ENCODE data around the gene BLOC1S4. TPM values are rescaled to one million over a fixed set of nuclear protein-coding genes. Genes with fewer than 3 reads are reported as not detected.
"Not testable (repeated sequence)": the region's sequence is repeated elsewhere in the genome, so short reads cannot be mapped to it uniquely, and the experiment has no call there.

BLOC1S4 gene, protein sequence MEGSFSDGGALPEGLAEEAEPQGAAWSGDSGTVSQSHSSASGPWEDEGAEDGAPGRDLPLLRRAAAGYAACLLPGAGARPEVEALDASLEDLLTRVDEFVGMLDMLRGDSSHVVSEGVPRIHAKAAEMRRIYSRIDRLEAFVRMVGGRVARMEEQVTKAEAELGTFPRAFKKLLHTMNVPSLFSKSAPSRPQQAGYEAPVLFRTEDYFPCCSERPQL
- 14.6 TPM for total RNA-seq

DNA sequence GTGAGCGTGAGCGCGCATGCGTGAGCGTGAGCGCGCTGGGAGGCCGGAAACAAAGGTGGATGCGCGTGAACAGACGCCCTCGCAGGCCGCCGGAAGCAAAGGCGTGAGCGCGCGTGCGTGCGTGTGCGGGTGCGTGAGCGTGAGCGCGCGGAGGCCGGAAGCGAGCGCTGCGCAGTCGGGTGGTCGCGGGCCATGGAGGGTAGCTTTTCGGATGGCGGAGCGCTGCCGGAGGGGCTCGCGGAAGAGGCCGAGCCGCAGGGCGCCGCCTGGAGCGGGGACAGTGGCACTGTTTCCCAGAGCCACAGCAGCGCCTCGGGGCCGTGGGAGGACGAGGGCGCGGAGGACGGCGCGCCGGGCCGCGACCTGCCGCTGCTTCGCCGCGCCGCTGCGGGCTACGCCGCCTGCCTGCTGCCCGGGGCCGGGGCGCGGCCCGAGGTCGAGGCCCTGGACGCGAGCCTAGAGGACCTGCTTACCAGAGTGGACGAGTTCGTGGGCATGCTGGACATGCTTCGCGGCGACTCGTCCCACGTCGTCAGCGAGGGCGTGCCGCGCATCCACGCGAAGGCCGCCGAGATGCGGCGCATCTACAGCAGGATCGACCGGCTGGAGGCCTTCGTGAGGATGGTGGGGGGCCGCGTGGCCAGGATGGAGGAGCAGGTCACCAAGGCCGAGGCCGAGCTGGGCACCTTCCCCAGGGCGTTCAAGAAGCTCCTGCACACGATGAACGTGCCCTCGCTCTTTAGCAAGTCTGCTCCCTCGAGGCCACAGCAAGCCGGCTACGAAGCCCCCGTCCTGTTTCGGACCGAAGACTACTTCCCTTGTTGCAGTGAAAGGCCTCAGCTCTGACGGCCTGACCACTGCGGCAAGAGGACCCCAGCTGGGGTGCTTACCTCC, at the start of gene BLOC1S4:
TSS of gene BLOC1S4 (plus strand) at position 157 of the 894 bp plus-strand sequence. CDS start at position 193, 36 bp downstream.
- DNase-seq (ENCODE audit: low spot score): peak; percentile 88

DNA sequence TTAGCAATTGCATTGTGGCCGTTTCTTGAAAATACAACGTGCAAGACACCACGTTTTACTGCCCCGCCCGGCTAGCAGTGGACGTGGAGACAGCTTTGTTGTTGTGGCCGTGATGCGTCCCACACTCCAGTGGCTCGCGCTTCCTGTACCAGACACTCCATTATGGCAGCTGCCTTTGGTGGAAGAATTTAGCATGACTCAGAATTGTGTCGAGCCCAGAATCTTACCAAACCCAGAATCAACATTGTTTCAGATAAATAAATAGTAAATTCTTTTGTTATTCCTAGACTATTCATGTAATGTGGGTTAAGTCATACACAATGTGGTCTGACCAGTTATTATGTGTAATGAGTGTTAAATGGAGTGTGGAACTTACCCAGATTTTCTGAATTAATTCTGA, 47.6 kb upstream of the BLOC1S4 start:
- no peak for DNase-seq (ENCODE audit: low spot score)

DNA sequence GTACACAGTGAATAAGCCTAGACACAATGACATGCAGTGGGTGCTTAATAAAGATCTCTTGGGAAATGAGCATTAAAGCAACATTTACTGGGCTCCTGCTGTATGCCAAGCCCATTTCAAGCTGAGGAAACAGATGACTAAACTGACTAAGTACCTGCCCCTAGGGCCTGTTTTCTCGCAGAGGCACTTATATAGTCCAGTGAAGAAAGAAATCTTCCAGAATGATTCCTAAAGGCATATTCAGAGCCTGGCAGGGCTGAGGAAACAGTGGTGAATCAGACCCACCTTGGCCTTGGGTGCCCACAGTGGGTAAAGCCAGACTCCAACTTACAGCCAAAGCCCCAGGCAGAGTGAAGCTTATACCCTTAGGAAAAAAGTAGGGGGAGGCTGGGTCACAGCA, 44.3 kb upstream of the BLOC1S4 start:
- no peak for DNase-seq (ENCODE audit: low spot score)

DNA sequence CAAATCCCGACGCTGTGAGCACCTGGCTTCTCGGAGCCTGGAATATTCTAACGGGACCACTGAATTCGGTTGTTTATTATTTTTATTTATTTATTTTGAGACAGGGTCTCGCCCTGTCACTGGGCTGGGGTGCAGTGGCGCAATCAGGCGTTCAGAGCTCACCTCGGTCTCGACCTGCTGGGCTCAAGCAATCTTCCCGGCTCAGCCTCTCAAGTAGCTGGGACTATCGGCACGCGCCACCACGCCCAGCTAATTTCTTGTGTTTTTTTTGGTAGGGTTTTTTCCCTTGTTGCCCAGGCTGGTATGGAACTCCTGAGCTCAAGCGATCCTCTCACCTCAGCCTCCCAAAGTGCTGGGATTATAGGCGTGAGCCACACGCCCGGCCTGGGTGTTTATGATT, 43.8 kb upstream of the BLOC1S4 start:
- no peak for DNase-seq (ENCODE audit: low spot score)

DNA sequence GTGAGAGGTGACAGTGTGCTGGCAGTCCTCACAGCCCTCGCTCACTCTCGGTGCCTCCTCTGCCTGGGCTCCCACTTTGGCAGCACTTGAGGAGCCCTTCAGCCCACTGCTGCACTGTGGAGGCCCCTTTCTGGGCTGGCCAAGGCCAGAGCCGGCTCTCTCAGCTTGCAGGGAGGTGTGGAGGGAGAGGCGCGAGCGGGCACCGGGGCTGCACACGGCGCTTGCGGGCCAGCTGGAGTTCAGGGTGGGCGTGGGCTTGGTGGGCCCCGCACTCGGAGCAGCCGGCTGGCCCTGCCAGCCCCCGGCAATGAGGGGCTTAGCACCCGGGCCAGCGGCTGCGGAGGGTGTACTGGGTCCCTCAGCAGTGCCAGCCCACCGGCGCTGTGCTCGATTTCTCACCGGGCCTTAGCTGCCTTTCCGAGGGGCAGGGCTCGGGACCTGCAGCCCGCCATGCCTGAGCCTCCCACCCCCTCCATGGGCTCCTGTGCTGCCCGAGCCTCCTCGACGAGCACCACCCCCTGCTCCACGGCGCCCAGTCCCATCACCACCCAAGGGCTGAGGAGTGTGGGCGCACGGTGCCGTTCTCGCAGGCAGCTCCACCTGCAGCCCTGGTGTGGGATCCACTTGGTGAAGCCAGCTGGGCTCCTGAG, 43.3 kb upstream of the BLOC1S4 start:
- DNase-seq (ENCODE audit: low spot score): not testable (repeated sequence)

DNA sequence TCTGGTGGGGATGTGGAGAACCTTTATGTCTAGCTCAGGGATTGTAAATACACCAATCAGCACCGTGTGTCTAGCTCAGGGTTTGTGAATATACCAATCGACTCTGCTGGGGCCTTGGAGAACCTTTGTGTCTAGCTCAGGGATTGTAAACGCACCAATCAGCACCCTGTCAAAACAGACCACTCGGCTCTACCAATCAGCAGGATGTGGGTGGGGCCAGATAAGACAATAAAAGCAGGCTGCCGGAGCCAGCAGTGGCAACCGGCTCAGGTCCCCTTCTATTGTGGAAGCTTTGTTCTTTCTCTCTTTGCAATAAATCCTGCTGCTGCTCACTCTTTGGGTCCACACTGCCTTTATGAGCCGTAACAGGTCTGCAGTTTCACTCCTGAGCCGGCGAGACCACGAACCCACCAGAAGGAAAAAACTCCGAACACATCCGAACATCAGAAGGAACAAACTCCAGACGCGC, 42.7 kb upstream of the BLOC1S4 start:
- DNase-seq (ENCODE audit: low spot score): not testable (repeated sequence)

DNA sequence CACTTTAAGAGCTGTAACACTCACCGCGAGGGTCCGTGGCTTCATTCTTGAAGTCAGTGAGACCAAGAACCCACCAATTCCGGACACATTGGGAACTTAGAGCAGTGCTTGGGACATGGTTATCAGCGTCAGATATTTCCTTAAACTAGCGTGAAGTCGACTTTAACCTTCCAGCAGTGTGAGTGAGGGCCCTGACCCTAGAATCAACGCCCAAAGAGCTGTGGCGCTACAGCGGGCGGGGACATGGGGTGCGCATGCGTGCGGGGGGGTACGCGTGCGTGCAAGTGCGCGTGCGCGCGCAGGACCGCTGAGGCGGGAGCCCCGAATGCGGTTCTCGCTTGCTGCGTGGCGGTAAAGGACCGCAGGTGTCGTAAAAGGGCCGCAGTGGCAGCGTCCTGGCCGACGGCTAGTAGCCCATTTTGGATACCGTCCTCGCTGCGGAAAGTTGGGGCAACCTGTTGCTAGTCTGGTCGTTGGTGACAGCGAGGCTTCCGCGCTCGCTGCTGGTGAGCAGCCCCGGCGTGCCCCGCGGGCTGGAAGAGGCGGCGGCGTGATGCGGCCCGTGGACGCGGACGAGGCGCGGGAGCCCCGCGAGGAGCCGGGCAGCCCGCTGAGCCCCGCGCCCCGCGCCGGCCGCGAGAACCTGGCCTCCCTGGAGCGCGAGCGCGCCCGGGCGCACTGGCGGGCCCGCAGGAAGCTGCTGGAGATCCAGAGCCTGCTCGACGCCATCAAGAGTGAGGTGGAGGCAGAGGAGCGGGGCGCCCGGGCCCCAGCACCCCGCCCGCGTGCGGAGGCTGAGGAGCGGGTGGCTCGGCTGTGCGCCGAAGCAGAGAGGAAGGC, 42.1 kb upstream of the BLOC1S4 start:
- peak; percentile 95 for DNase-seq (ENCODE audit: low spot score)

DNA sequence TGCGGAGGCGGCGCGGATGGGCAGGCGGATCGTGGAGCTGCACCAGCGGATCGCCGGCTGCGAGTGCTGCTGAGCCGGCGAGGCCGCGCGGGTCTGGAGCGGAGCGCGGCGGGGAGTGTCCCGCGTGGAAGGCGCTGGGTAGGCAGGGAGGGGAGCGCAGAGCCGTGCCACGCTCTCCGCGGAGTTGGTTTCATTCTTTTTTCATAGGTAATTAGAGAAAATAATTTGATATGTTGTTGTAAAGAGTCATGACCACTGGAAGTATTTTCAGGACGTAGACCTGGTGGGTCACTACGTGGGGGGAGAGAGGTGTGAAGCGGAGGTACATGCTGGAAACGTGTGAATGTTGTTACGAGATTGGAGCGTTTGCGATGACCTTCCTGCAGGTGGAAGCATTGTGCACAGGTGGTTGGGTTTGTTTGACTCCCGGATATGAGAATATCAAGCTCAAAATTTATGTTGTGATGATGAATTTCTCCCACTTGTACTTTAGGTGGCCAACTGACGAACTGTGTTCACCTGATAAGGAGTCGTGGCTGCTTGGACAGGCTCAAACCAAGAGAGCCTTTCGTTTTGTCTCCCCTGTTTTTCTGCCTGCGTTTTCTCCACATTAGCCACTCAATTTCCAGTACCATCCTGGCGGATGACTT, 41.3 kb upstream of the BLOC1S4 start:
- no peak for DNase-seq (ENCODE audit: low spot score)

DNA sequence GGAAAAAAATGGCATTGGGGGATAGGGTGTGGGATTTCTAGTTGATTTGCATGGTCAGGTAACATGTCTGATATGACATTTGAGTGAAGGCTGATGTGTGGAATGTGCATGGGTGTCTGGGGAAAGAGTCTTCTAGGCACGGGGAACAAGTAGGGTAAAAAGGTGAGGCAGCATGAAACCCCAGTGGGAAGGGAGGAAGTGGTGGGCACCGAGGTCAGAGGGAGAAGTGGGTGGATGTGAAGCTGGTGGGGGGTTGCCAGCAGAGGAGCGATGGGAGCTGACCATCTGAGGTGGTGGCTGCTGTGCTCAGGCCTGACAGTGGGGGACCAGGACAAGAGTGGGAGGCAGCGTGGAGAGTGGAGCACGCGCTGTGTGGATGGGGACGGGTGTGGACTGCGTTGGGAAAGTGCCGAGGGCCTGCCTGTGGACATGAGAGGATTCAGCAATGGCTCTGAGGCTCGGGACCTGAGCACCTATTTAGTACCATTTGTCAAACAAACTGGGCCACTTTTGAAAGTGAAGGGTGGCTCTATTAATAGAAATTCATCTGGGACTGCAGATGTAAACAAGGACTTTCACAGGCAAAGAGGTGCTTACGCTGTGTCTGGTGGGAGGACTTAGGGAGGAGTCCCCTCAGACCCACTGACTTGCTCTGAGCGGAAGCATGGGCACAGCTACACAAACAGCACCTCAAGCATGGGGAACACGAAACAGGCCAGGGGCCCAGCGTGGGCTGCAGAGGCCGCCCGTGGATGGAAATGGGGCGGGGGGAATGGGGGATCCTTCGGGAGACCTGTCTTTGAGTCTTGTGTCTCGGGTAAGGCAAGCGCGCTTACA, 39.0 kb upstream of the BLOC1S4 start:
- DNase-seq (ENCODE audit: low spot score): no peak

DNA sequence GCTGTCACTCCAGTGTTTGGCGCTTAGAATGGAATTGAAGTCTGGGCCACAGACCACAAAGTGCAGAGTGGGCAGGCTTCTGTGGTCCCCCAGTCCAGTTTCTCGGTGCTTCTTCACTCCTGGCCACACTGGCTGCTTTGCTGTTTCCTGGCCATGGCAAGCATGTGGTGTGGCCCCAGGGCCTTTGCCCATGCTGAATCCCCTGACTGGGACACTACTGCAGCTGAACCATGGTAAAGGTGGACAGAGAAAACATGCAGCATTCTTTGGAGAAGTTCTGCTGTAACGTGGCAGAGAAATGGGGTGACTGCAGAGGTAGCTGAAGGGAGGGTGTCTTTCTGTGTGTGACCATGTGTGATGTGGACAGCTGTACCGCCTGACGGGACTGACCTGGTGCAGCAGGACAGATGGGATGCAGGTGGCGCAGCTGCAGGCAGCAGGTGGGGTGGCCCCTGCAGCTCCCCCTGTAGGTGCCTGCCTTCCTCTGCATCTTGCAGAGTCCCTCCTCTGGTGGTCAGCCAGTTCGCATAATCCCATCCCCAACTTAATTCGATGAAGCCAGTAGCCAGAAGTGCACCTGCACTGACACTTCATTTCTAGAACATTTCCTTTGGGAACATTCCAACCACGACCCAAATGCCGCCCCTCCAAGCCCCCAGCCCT, 35.5 kb upstream of the BLOC1S4 start:
- no peak for DNase-seq (ENCODE audit: low spot score)

DNA sequence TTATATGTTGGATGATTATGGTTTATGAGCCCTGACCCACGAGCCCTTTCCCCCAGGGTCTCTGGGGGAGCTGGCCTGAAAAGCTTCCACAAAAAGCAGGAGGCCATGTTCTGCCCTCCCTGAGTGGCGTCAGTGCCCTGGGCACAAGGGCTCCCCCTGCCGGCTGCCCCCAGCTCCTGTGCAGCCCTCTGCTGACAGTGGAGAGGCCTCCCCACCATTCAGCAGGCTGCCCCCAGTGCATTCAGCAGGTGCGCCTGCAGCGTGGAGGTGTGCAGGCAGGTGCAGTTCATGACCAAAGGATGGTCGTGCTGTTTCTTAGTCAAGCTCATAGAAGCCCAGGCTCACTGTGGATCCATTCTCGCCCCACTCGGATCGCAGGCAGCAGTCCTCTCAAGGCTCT, 34.8 kb upstream of the BLOC1S4 start:
- no peak for DNase-seq (ENCODE audit: low spot score)

DNA sequence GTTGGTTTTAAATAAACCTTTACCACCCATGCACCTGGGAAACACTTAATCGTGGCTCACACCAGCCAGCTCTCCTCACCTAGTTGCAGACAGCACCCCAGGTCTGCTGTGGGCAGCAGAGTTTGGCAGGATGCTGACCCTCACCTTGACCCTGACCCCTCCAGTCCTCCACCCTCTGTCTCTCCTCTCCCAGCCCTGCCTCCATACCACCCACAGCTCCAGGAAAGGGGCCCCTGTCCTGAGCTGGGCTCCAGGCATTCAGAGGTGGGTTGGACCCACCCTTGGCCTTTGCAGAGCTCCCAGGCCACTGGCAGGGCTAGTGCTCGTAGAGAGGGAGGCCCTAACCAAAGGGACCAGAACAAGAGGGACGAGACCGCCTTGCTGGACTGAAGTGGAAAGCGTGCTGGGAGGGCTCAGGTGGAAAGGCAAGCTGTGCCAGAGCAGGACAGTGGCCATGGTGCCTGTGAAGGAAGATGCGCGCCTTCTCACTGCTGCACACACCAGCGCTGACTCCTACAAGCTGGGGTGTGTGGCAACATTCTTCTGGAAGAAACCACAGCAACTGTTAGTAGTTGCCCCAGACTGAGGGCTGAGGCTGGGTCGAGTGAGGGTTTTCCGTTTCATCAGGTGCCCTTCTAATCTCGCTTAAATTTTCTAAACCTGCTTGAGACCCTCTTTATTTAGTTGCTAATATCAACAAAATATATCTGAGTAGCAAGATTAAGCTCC, 32.9 kb upstream of the BLOC1S4 start:
- no peak for DNase-seq (ENCODE audit: low spot score)

DNA sequence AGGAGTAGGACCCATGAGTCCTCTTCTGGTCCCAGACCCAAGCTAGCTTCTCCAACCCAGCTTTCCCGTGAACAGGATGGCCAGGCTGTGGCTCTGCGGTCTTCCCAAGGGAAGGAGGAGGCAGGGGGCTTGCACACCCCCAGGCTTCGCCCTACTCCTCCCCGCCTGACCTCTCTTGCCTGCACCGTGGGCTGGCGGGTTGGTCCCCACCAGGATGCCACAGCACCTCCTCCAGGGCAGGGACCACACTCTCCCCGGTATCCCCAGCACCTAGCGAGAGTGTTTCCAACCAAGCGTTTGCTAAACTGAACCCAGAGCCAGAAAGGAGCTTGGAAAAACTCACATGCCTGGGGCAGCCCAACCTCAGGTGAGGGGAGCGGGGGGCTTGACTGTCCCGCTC, 31.3 kb upstream of the BLOC1S4 start:
- DNase-seq (ENCODE audit: low spot score): no peak

DNA sequence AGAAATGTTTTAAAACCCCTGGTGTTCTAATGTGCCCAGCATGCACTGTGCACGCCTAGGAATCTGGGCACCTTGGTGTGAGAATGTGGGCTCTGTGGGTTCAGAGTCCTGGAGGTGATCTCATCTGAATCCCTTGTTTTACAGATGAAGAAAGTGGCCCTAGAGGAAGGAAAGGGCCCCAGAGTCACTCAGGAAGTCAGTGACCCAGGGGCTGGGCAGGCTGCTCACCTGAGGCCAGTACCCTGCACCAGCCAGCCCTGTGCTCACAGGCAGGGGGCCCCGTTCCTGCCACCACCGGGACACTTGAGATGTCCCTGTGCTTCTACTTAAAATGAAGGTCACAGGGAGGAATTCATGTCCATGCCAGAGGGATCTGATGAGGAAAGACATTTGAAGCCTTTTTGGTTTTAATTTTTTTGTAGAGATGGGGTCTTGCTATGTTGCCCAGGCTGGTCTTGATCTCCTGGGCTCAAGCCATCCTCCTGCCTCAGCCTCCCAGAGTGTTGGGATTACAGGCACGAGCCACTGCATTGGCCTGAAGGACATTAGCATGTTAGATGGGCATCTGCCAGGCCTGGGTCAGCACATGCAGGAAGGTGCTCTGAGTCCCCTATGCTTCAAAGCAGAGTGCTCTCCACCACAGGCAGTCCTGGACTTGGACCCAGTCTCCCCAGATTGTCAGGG, 29.7 kb upstream of the BLOC1S4 start:
- DNase-seq (ENCODE audit: low spot score): no peak

DNA sequence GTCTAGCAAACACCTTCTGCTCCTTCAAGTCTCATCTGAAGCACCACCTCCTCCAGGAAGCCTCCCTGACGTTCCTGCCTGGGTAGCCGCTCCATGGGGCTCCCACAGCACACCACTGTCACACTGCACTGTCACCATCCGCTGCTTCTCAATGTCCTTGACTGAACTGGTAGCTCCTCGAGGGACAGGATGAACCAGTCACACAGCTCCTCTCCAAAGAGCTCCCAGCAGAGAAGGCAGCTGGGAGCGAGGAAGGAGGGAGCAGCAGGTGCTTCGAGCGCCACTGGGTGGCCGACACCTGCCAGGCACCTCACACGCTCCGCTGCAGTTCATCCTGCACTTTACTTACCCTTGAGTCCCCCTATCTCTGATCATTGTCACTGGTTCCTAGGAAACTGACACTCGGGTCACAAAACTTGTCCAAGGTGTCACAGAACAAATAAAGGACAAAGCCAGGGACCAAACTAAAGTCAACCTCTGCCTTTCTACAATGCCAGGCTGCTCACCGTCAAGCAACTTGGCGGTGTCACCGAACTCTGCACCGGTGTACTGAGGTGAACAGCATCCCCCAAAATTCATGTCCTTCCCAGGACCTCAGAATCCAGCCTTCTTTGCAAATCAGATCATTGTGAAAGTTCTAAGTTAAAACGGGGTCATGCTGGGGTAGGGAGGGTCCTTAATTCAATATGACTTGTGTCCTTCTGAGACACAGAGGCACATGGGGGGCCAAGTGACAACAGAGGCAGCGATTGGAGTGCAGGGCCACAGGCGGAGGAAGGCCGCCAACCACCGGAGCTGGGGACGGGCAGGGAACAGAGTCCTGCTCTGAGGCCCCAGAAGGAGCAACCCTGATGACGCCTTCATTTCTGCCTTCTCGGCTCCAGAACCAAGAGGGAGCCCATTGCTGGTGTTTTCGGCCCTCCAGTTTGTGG, 27.8 kb upstream of the BLOC1S4 start:
- DNase-seq (ENCODE audit: low spot score): no peak

DNA sequence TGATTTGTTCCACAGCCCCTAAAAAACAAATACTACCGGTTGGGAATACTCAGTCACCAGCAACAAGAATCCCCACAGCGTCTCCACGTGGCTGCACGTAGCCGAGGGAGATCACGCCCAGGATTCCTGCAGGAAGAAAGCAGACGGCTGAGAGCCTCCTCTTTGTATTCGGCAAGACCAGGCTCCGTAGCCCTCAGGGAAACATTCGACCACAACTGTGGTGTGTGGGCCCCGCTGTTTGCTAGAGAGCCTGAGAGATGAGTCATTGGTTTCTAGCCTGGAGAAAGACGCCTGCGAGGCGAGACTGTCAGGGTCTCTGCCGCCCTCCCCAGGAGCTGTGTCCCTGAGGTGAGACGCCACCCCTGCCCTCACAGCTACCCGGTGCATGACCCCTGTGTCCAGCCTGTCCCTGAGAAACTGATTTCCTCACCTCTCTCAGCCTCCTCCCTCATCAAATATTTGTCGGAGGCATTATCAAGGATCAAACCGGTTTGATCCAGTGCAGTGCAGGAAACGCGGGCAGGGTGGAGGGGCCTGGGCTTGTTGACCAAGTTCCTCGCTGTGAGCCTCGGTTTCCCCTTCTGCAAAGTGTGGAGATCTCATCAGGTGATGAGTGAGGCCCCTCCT, 27.0 kb upstream of the BLOC1S4 start:
- DNase-seq (ENCODE audit: low spot score): peak; percentile 88

DNA sequence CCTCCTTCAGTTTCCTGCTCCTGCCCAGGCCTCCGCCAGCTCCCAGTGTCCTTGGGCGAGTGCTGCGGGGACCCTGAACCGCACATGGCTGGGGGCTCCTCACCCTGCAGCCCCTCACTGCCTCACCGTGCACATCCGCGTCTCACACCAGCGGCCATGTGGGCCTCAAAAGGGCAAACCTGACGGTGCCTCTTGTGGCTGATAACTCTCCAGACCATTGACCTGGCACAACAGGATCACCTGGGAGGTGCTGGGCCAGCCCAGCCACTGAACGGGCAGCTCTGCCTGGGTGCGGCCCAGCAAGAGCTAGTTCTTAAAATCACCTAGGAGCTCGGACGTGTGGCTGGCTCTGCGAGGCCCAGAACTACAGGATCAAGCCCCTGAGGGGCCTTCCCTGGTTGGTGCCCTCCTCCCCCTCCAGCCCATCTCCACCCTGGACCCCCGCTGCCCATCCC, 26.4 kb upstream of the BLOC1S4 start:
- DNase-seq (ENCODE audit: low spot score): no peak

Measured in ureter (tissue), 1 donor.